ENCODE data around the gene KCND3.

DNA sequence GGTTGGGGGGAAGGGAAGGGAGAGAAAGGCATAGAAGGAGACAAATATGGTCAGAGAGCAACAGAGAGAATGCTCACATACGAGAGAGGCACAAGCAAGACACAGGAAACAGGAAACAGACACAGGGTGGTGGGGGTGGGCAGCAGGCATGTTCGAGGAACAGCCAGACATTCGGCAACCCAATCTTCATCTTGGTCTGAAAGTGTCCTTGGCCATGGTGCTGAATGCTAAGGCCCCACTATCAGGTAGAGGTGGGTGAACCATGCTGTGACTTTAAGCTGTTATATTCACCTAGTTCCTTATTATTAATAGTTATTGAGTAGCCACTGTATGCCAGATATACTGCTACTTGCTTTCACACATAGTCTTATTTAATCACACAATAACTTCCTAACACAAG is 124.6 kb downstream of the KCND3 start:
- no peak for TF ChIP-seq POLR2A (IDR thresholded peaks at IDR 0.05)
- no peak for TF ChIP-seq CTCF (IDR thresholded peaks at IDR 0.05)

All from Peyer's patch (tissue), 4 donors.